Mucosa of descending colon (tissue), 3 donors: ENCODE data around the gene MCAT. TPM values are rescaled to one million over a fixed set of nuclear protein-coding genes. Genes with fewer than 3 reads are reported as not detected.
A peak's percentile ranks its signal among the peaks of the same experiment; 100 is the strongest.

Experiments used
- ATAC-seq: fragments of 200-7000 bp; cut with Tn5 transposase; one replicate; pipeline ENCODE4 v1.9.1; 2020; ENCODE audit warnings: mild to moderate bottlenecking, moderate library complexity
- DNase-seq, 3 donors: peaks; one replicate each; pipeline ENCODE4 v3.0.0-alpha.2; 2020
- H3K36me3 ChIP-seq: fragments of 200-600 bp; one replicate; pipeline ENCODE4 v1.8.0; 2021; ENCODE audit warnings: low read depth, mild to moderate bottlenecking
- H3K4me1 ChIP-seq: fragments of 200-600 bp; one replicate; pipeline ENCODE4 v1.8.0; 2021; ENCODE audit warnings: low read depth, mild to moderate bottlenecking
- H3K4me3 ChIP-seq: fragments of 200-600 bp; one replicate; pipeline ENCODE4 v1.8.0; 2021; ENCODE audit warnings: mild to moderate bottlenecking
- H3K9me3 ChIP-seq: fragments of 200-600 bp; one replicate; pipeline ENCODE4 v1.8.0; 2021; ENCODE audit warnings: mild to moderate bottlenecking
- intact Hi-C, 2 donors: fragments of 100-400 bp; cut with DNase I in 1 of 2; cut with micrococcal nuclease in 1 of 2; formaldehyde crosslinking; loops; one replicate each; pipeline versions ENCODE4 v1.11.0 to v1.11.1; 2022; cut with DNase I, micrococcal nuclease
- total RNA-seq, 3 donors: library from RNA; stranded (reverse); fragmentation: NEBNext Ultra II Directional in 2 of 3; extraction: Animal tissue kit (Norgen Biotek cat#: 25700) in 2 of 3; gene quantifications; one replicate each; pipeline versions ENCODE4 v1.2.1 to v1.2.4, GENCODE V29; 2021 to 2023
- TF ChIP-seq, protein P1 (sequence below): fragments of 200-600 bp; IDR thresholded peaks from one replicate; pipeline ENCODE4 v1.8.0; 2022; ENCODE audit warnings: antibody characterized with exemption, mild to moderate bottlenecking
- donor health status: DM: no; HTN: no; CAD: no; lungs with moderate emphysema.
- donor health status: DM: no; HTN: no; CAD: no.
- donor health status: DM: no; HTN: yes; CAD: no.

MCAT gene
- total RNA-seq, 3 donors from 2014 or later = 16.1 to 18.8 (median 17.0) TPM

DNA sequence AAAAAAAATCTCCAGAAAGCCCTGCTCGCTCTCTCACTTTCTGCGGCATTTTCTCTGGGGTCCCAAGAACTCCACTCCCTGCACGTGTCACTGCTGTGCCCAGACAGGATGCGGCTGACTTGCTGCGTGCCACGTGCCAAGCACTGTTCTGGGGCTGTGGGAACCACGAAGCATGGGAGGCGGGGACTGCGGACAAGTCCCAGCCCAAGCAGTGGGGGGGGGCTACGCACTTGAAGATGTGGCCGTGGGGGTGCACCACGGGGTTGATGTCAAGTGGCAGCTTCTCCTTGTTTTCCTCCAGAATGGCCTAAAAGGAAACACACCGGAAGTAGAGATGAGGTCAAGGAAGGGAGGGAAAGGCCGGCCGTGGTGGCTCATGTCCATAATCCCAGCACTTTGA, 32.9 kb upstream of the MCAT start:
- Histone ChIP-seq H3K4me3 (no peak overlapping the region), H3K4me1 (no peaks in the 10 kb centered on the region), H3K9me3 (no peaks in the 10 kb centered on the region), H3K36me3 (no peaks in the 10 kb centered on the region)
- ATAC-seq = no peak
- TF ChIP-seq, protein P1, sequence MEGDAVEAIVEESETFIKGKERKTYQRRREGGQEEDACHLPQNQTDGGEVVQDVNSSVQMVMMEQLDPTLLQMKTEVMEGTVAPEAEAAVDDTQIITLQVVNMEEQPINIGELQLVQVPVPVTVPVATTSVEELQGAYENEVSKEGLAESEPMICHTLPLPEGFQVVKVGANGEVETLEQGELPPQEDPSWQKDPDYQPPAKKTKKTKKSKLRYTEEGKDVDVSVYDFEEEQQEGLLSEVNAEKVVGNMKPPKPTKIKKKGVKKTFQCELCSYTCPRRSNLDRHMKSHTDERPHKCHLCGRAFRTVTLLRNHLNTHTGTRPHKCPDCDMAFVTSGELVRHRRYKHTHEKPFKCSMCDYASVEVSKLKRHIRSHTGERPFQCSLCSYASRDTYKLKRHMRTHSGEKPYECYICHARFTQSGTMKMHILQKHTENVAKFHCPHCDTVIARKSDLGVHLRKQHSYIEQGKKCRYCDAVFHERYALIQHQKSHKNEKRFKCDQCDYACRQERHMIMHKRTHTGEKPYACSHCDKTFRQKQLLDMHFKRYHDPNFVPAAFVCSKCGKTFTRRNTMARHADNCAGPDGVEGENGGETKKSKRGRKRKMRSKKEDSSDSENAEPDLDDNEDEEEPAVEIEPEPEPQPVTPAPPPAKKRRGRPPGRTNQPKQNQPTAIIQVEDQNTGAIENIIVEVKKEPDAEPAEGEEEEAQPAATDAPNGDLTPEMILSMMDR = no peak
- peak in 2 of 3 donors; percentile 20 to 42 for DNase-seq
- intact Hi-C loops = no loop called here

DNA sequence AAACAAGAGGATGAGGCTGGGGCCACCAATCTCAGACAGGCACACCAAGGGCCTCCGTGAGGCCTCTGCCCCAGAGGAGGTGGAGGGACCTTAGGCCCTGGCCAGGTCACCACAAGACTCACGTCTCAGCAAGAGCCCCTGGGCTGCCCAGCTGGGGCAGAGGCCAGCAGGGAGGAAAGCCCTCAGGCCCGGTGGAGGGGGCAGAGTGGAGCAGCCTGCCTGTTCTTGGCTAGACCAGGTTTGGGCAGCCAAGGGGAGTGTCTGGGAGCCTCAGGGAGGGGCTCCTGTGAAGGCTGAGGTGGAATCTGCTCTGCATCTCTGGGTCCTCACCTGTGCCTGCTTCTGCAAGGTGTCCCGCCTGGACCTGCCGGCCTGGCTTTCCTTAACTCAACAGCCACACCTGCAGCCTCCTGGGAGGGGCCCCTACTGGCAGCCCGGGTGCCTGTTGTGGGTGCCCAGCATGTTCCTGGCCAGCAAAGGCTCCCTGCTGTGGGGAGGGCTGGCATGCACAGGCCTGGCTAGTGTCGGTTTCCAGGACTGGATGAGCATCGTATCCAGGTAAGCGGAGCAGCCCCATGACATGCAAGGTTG, 31.8 kb upstream of the MCAT start:
- ATAC-seq = no peak
- TF ChIP-seq, protein P1 = no peak
- Histone ChIP-seq H3K4me3 (no peak overlapping the region), H3K9me3 (no peaks in the 10 kb centered on the region), H3K36me3 (no peaks in the 10 kb centered on the region), H3K4me1 (peaks cover 4% of the 10 kb centered on the region)
- intact Hi-C loops = no loop called here
- peak in 2 of 3 donors; percentile 36 to 46 for DNase-seq

DNA sequence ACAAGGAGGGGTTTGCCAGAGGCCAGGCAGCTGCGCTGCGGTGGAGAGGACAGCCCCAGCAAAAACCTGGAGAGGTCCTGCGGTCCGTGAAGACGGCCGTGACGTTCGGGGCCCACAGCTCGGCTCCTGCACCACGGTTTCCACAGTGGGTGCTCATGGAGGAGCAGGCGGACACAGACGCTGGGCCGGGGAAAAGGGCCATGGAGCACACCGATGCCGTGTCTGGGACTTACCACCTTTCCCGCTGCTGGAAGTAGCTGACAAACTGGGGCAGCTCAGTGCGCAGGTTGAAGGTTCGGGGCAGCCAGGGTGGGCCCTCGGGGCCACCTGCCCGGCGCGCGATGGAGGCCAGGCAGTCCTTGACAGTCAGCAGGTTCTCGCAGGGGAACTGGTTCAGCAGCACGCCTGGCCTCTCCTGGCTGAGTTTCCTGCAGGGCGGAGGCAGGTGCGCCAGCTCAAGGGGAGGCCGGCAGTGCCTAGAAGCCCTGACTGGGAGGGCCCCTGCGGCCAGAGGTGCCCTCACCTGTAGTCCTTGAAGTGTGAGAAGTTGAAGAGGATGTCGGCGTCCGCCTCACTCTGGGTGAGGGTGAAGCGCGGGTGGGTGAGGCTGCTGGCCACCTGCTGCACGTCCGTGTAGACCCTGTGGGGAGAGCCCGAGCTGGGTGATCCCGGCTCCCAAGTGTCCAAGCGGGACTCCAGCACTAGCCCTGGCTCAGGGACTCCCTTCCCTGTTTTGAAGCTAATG, 30.9 kb upstream of the MCAT start:
- intact Hi-C loops = no loop called here
- ATAC-seq (no peak), DNase-seq (peak in 1 of 3 donors; percentile 49)
- H3K4me1 ChIP-seq = peaks cover 11% of the 10 kb centered on the region
- H3K9me3 ChIP-seq = no peaks in the 10 kb centered on the region
- TF ChIP-seq, protein P1 = no peak
- no peaks in the 10 kb centered on the region for H3K36me3 ChIP-seq
- no peak overlapping the region for H3K4me3 ChIP-seq

DNA sequence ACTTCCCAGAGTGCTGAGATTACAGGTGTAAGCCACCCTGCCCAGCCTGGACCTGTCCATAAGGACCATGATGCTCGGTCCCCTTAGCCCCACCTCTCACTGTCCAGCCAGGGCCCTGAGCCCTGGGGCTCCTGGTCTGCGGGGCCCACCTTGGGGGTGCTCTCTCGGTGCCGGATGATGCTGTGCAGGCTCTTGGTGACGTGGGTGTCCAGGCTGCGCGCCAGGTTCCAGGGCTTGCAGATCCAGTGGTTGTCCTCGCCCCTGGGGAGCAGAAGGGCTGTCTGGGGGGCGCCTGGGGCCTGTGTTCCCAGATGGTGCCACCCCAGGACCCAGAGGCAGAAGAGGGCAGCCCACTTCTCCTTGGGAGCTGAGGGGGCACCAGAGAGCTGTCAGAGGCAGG, 30.4 kb upstream of the MCAT start:
- ATAC-seq = no peak
- H3K4me1 ChIP-seq = peaks cover 12% of the 10 kb centered on the region
- no peaks in the 10 kb centered on the region for H3K36me3 ChIP-seq
- no peaks in the 10 kb centered on the region for H3K9me3 ChIP-seq
- H3K4me3 ChIP-seq = no peak overlapping the region
- DNase-seq = peak in 2 of 3 donors; percentile 28 to 46
- TF ChIP-seq, protein P1 = no peak
- intact Hi-C loops = no loop called here

DNA sequence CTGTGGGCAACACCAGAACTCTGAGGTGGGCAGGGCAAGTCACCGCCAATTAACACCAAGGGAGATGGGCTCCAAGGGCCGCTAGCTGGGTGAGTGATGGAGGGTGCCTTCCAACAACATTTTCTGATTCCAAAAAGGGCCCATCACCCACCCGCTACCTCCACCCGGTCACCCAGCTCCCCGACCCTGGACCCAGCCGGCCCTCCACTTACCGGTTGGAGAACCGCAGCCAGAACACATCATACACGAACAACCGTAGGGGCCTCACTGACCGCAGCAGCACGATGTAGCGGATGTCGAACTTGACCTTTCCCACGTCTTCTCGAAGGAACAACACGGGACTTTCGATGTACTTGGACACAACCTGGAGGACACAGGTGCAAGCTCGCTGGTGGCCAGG, 29.0 kb upstream of the MCAT start:
- TF ChIP-seq, protein P1 = no peak
- H3K9me3 ChIP-seq = no peaks in the 10 kb centered on the region
- peaks cover 12% of the 10 kb centered on the region for H3K4me1 ChIP-seq
- DNase-seq = peak in 1 of 3 donors; percentile 51
- no peak overlapping the region for H3K4me3 ChIP-seq
- ATAC-seq = no peak
- intact Hi-C loops = no loop called here
- H3K36me3 ChIP-seq = peaks cover 5% of the 10 kb centered on the region
